HepG2 (cell line): ENCODE data around the gene UBE2M. TPM values are rescaled to one million over a fixed set of nuclear protein-coding genes. Genes with fewer than 3 reads are reported as not detected.

Experiments used
- ATAC-seq: fragments of 200-7000 bp; cut with Tn5 transposase; 3 replicates; pipeline ENCODE4 v1.9.1; 2020; ENCODE audit warnings: mild to moderate bottlenecking, moderate library complexity
- BruUV-seq: library from RNA; stranded (reverse); fragments of 400-500 nt; replicated peaks from 2 replicates; lab custom pipeline; 2021; lab: Mats Ljungman, UMichigan
- CTCF ChIA-PET: fragments of 300-600 bp; formaldehyde crosslinking; extraction: SDS; loops from one replicate; lab custom pipeline; 2021; ENCODE audit warnings: low total read pairs, inconsistent platforms, low intra/inter-chr PET ratio; lab: Yijun Ruan, JAX
- POLR2A ChIA-PET: fragments of 350-600 bp; sonication (Branson Sonifier 250); formaldehyde crosslinking; loops from one replicate; lab custom pipeline; 2020; ENCODE audit warnings: antibody characterized with exemption, inconsistent platforms; lab: Yijun Ruan, JAX
- DNase-seq: peaks from one replicate; pipeline ENCODE4 v3.0.0-alpha.2; 2015; ENCODE audit warnings: low spot score
- FAIRE-seq: peaks from 3 replicates; lab custom pipeline; 2011; peaks lifted over from hg19 to GRCh38; lab: Jason Lieb, UNC
- H2AFZ ChIP-seq: one replicate; pipeline ENCODE4 v1.6.1; 2011; ENCODE audit warnings: low read length, inconsistent platforms
- H3K27ac ChIP-seq: fragments of 300-600 bp; 3 replicates; pipeline ENCODE4 v1.8.0; 2011; ENCODE audit warnings: mixed run types, mild to moderate bottlenecking, mixed read lengths, low read length, inconsistent platforms; ENCODE audit not compliant: insufficient read depth; ENCODE audit errors: extremely low read length
- H3K27me3 ChIP-seq, 2 experiments: fragments of 200-600 bp in 1 of 2; 2 replicates in 1 of 2; 3 replicates in 1 of 2; pipeline versions ENCODE4 v1.6.0 to v1.8.0; 2011; ENCODE audit warnings: low read length in 2 of 2, mild to moderate bottlenecking in 2 of 2, moderate library complexity in 2 of 2, inconsistent platforms in 1 of 2; ENCODE audit not compliant: insufficient read depth in 2 of 2, control insufficient read depth in 1 of 2
- H3K36me3 ChIP-seq, 2 experiments: fragments of 200-600 bp in 1 of 2; replicated peaks in 1 of 2; 2 replicates in 1 of 2; 3 replicates in 1 of 2; pipeline versions ENCODE4 v1.5.1 to v1.8.0; 2011; ENCODE audit warnings: low read length in 2 of 2, inconsistent platforms in 1 of 2; ENCODE audit not compliant: insufficient read depth in 2 of 2, control insufficient read depth in 1 of 2
- H3K4me1 ChIP-seq: 2 replicates; pipeline ENCODE4 v1.5.1; 2012; ENCODE audit warnings: low read length, inconsistent platforms; ENCODE audit not compliant: insufficient read depth
- H3K4me2 ChIP-seq: 2 replicates; pipeline ENCODE4 v1.6.0; 2011; ENCODE audit warnings: low read depth, low read length, inconsistent platforms
- H3K4me3 ChIP-seq, 3 experiments: fragments of 200-600 bp in 1 of 3; sonication (generic), shearing (Covaris generic) in 1 of 3; replicated peaks in 1 of 3; 2 replicates each; pipeline ENCODE4 v1.5.1; 2011 to 2016; ENCODE audit warnings: low read length in 3 of 3, inconsistent platforms in 2 of 3, low read depth in 2 of 3, mild to moderate bottlenecking in 2 of 3, control low read depth in 1 of 3, mixed read lengths in 1 of 3; ENCODE audit not compliant: insufficient read depth in 1 of 3
- H3K79me2 ChIP-seq: one replicate; pipeline ENCODE4 v1.6.1; 2011; ENCODE audit warnings: low read length, inconsistent platforms; ENCODE audit not compliant: insufficient read depth
- H3K9ac ChIP-seq: 2 replicates; pipeline ENCODE4 v1.6.0; 2011; ENCODE audit warnings: mild to moderate bottlenecking, low read depth, low read length, inconsistent platforms; ENCODE audit not compliant: insufficient read depth
- H3K9me3 ChIP-seq: 2 replicates; pipeline ENCODE4 v1.5.1; 2012; ENCODE audit warnings: mild to moderate bottlenecking, low read length
- H4K20me1 ChIP-seq: 2 replicates; pipeline ENCODE4 v1.6.0; 2011; ENCODE audit warnings: inconsistent platforms, mild to moderate bottlenecking, low read length, moderate library complexity; ENCODE audit not compliant: insufficient read depth
- DNMT3B ChIP-seq: conservative IDR thresholded peaks from 2 replicates; pipeline ENCODE4 v1.6.1; 2016; ENCODE audit warnings: missing biosample characterization, control low read depth
- GABPA ChIP-seq, 2 experiments: IDR thresholded peaks; 2 replicates each; pipeline ENCODE4 v1.6.1; 2011 to 2016; ENCODE audit warnings: low read depth in 2 of 2, low read length in 1 of 2, missing biosample characterization in 1 of 2, missing genetic modification characterization in 1 of 2
- HDAC1 ChIP-seq: sonication (generic); formaldehyde crosslinking; IDR thresholded peaks from 2 replicates; pipeline ENCODE4 v1.5.1; 2020; ENCODE audit warnings: mild to moderate bottlenecking, missing genetic modification reagents
- ISL2 ChIP-seq: sonication (generic); formaldehyde crosslinking; IDR thresholded peaks from 2 replicates; pipeline ENCODE4 v1.5.0; 2020; ENCODE audit warnings: missing genetic modification reagents
- RARG ChIP-seq: sonication (generic); formaldehyde crosslinking; IDR thresholded peaks from 2 replicates; pipeline ENCODE4 v1.4.0; 2020; ENCODE audit warnings: low read depth, mild to moderate bottlenecking, missing genetic modification reagents
- ZNF318 ChIP-seq: sonication (generic); formaldehyde crosslinking; IDR thresholded peaks from 2 replicates; pipeline ENCODE4 v1.4.0; 2020; ENCODE audit warnings: mild to moderate bottlenecking, missing genetic modification reagents
- ZNF552 ChIP-seq: sonication (generic); formaldehyde crosslinking; IDR thresholded peaks from 2 replicates; pipeline ENCODE4 v1.9.0; 2022; ENCODE audit warnings: missing genetic modification reagents, mild to moderate bottlenecking, borderline replicate concordance
- ZNF607 ChIP-seq: sonication (generic); formaldehyde crosslinking; IDR thresholded peaks from 2 replicates; pipeline ENCODE4 v1.5.1; 2020; ENCODE audit warnings: missing genetic modification reagents, mild to moderate bottlenecking, borderline replicate concordance
- WGBS: methylation state at CpG from one replicate; pipeline ENCODE4 v1.1.6; 2017; ENCODE audit warnings: low lambda C conversion rate; 5-methylcytosine and 5-hydroxymethylcytosine counted together
- in situ Hi-C: cut with HindIII; loops from 2 replicates; pipeline ENCODE4 v1.10.0; 2017; ENCODE audit warnings: low pct_unique_long_range_greater_than_20kb; ENCODE audit not compliant: extremely low pct_ligation_motif_present
- intact Hi-C: fragments of 100-400 bp; cut with micrococcal nuclease; formaldehyde crosslinking; loops from one replicate; pipeline ENCODE4 v1.10.0; 2022; ENCODE audit not compliant: unreplicated experiment
- polyA plus RNA-seq, 8 experiments: library from polyadenylated mRNA; depleted of rRNA in 3 of 8; stranded (reverse) in 7 of 8; unstranded in 1 of 8; fragments of >200 nt; fragmentation: Illumina TruSeq in 4 of 8; extraction: Trizol in 4 of 8; gene quantifications; 2 replicates each; pipeline versions ENCODE4 v1.2.1 to v1.2.3, GENCODE V29; 2011 to 2016; ENCODE audit warnings: low read depth in 4 of 8, missing spikeins in 1 of 8, mixed read lengths in 1 of 8; ENCODE audit not compliant: insufficient read depth in 1 of 8
- total RNA-seq, 5 experiments: library from RNA; depleted of rRNA; stranded (reverse); fragments of >200 nt; fragmentation: Illumina TruSeq; extraction: Trizol; gene quantifications; 2 replicates each; pipeline ENCODE4 v1.2.3, GENCODE V29; 2016; ENCODE audit warnings: low read depth in 1 of 5
- TF ChIP-seq, protein P1 (sequence below): IDR thresholded peaks from 2 replicates; pipeline ENCODE4 v1.6.1; 2012; ENCODE audit warnings: low read depth, low read length, improper control_type of control experiment
- TF ChIP-seq, protein P2 (sequence below): sonication (generic); formaldehyde crosslinking; IDR thresholded peaks from 2 replicates; pipeline ENCODE4 v1.4.0; 2020; ENCODE audit warnings: missing genetic modification reagents, borderline replicate concordance

The UBE2M gene
- total and polyA plus RNA-seq, 2 of the 13 experiments (the other 11 are each of a cell fraction or from before 2014, with no cell fraction given) = 36.2 to 50.3 TPM

GRCh38 chr19:58578012-58578925 lies 19.9 kb upstream of the UBE2M start:
- Histone ChIP-seq H2AFZ (no peak overlapping the region), H3K27ac (no peak overlapping the region), H3K9me3 (no peaks in the 10 kb centered on the region), H3K27me3 (no peaks in the 10 kb centered on the region), H4K20me1 (no peaks in the 10 kb centered on the region), H3K4me3 (no peak overlapping the region), H3K4me2 (no peak overlapping the region), H3K9ac (no peak overlapping the region), H3K79me2 (peaks cover 4% of the 10 kb centered on the region), H3K4me1 (peaks cover 10% of the 10 kb centered on the region), H3K36me3 (peaks cover 3 to 13% of the 10 kb centered on the region in 2 experiments; a peak in 3 of 5 replicates)
- in situ Hi-C loops (no loop called here), intact Hi-C loops (no loop called here)
- no peak for DNase-seq
- no peak for ATAC-seq
- POLR2A ChIA-PET = no interaction called here
- BruUV-seq = no TSS peak
- 98% methylated on average over 7 of the region's 11 CpGs for WGBS
- CTCF ChIA-PET = no interaction called here
- FAIRE-seq = no peak
- TF ChIP-seq HDAC1 (CRISPR knock-in tag) (no peak), ISL2 (CRISPR knock-in tag) (no peak), DNMT3B (CRISPR knock-in tag) (no peak), ZNF318 (CRISPR knock-in tag) (no peak), ZNF607 (CRISPR knock-in tag) (no peak), GABPA (IDR thresholded peaks at IDR 0.05; ENCODE audit: low read depth, low read length) (no peak), GABPA (CRISPR knock-in tag; IDR thresholded peaks at IDR 0.05; ENCODE audit: low read depth) (no peak), ZNF552 (CRISPR knock-in tag) (no peak), RARG (no peak)
- TF ChIP-seq, protein P1, sequence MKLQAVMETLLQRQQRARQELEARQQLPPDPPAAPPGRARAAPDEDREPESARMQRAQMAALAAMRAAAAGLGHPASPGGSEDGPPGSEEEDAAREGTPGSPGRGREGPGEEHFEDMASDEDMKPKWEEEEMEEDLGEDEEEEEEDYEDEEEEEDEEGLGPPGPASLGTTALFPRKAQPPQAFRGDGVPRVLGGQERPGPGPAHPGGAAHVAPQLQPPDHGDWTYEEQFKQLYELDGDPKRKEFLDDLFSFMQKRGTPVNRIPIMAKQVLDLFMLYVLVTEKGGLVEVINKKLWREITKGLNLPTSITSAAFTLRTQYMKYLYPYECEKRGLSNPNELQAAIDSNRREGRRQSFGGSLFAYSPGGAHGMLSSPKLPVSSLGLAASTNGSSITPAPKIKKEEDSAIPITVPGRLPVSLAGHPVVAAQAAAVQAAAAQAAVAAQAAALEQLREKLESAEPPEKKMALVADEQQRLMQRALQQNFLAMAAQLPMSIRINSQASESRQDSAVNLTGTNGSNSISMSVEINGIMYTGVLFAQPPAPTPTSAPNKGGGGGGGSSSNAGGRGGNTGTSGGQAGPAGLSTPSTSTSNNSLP = no peak
- TF ChIP-seq, protein P2, sequence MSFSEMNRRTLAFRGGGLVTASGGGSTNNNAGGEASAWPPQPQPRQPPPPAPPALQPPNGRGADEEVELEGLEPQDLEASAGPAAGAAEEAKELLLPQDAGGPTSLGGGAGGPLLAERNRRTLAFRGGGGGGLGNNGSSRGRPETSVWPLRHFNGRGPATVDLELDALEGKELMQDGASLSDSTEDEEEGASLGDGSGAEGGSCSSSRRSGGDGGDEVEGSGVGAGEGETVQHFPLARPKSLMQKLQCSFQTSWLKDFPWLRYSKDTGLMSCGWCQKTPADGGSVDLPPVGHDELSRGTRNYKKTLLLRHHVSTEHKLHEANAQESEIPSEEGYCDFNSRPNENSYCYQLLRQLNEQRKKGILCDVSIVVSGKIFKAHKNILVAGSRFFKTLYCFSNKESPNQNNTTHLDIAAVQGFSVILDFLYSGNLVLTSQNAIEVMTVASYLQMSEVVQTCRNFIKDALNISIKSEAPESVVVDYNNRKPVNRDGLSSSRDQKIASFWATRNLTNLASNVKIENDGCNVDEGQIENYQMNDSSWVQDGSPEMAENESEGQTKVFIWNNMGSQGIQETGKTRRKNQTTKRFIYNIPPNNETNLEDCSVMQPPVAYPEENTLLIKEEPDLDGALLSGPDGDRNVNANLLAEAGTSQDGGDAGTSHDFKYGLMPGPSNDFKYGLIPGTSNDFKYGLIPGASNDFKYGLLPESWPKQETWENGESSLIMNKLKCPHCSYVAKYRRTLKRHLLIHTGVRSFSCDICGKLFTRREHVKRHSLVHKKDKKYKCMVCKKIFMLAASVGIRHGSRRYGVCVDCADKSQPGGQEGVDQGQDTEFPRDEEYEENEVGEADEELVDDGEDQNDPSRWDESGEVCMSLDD (CRISPR knock-in tag) = no peak
